Mesangial cell (primary cell): ENCODE results near the gene ERH. TPM values are rescaled to one million over a fixed set of nuclear protein-coding genes. Genes with fewer than 3 reads are reported as not detected.

Experiments
- total RNA-seq: library from RNA; depleted of rRNA; stranded (reverse); fragments of >200 nt; gene quantifications from 2 replicates; pipeline ENCODE4 v1.2.3, GENCODE V29; 2015

ERH gene
- 56.3 and 124 TPM in 2 replicates for total RNA-seq

DNA sequence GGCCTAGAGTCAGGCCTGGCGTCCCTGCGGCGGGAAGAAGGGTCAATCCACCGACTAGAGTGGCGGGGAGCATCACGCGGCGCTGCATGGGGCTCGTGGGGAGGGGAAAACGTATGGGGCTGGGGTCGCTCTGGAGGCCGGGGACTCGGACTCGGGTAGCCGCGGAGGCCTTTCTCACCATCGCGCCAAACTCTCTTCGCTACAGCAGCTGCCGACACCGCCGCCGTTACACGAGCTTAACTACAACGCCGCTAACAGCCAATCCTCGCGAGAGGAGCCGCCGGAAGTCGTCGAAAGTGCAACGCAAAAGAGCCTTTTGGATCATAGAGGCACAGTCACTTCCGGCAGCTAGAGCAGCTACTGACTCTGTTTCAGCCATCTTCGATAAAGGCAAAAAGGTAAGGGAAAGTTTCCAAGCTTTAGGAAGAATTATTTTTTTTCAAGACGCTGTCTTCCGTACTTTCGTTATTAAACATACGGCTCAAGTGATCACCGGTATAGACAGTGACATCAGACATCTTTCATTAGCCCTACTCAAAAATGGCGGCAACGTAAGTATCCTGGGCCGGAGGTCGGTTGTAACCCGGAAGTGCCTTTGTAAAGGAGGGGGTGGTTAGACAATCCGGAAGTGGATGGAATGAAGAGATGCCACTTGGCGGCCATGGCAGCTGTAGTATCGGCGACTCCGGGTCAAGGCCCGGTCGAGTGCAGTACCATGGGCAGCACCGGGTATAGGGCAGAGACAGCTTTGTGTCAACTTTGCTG, at the start of gene ERH, which contains the start of gene SLC39A9:
Gene ERH, minus strand, starts transcription at position 247 of the 765 bp plus-strand sequence. Its CDS starts 66 bp downstream, at position 181.
Gene SLC39A9, plus strand, starts transcription at position 640 of the 765 bp plus-strand sequence. CDS start 678 bp downstream, outside the sequence.

Other genes with a start within 250 kb of the ERH start
- 13.5 and 30.2 TPM in 2 replicates for gene DCAF5, start 245.2 kb downstream of the ERH start, total RNA-seq
- 10.9 and 19.4 TPM in 2 replicates for gene EXD2, start 206.8 kb downstream of the ERH start, total RNA-seq
- gene GALNT16, start 138.1 kb downstream of the ERH start, total RNA-seq = 0.89 and 0.98 TPM in 2 replicates
- 47.4 and 66.6 TPM in 2 replicates for gene SLC39A9, start 393 bp upstream of the ERH start, total RNA-seq
- under 0.01 TPM in 2 replicates for gene PLEKHD1, start 86.4 kb upstream of the ERH start, total RNA-seq
- not detected in 2 replicates for gene CCDC177, start 176.6 kb upstream of the ERH start, total RNA-seq
- gene SUSD6, start 213.3 kb upstream of the ERH start, total RNA-seq = 9.5 and 18.4 TPM in 2 replicates